Motor neuron (in vitro differentiated cells): ENCODE measurements around the gene RETREG2. TPM values are rescaled to one million over a fixed set of nuclear protein-coding genes. Genes with fewer than 3 reads are reported as not detected.

Experiments
- ATAC-seq, 8 experiments: fragments of 200-7000 bp; cut with Tn5 transposase; replicated peaks in 6 of 8; 2 replicates each; pipeline ENCODE4 v1.8.0; 2021; ENCODE audit warnings: mild to moderate bottlenecking in 8 of 8, moderate library complexity in 8 of 8
- H3K27ac ChIP-seq, 2 donors: fragments of 250-450 bp; sonication (Bioruptor Pico); 2 replicates each; pipeline ENCODE4 v1.9.0; 2021; ENCODE audit warnings: antibody characterized with exemption in 2 of 2, mild to moderate bottlenecking in 2 of 2, moderate library complexity in 1 of 2
- H3K4me1 ChIP-seq, 2 donors: fragments of 250-450 bp; sonication (Bioruptor Pico); replicated peaks in 1 of 2; 2 replicates each; pipeline ENCODE4 v1.6.1; 2021; ENCODE audit warnings: antibody characterized with exemption in 2 of 2, mild to moderate bottlenecking in 2 of 2, moderate library complexity in 1 of 2
- H3K4me3 ChIP-seq, 5 donors: fragments of 250-450 bp; sonication (Bioruptor Pico); 2 replicates each; pipeline ENCODE4 v1.9.0; 2021; ENCODE audit warnings: antibody characterized with exemption in 5 of 5, mild to moderate bottlenecking in 5 of 5, moderate library complexity in 4 of 5
- whole genome bisulfite sequencing, 10 experiments: fragments of 450-650 bp; shearing (Covaris generic); methylation state at CpG; one replicate each; pipeline ENCODE4 v1.0.0; 2022; 5-methylcytosine and 5-hydroxymethylcytosine counted together
- in situ Hi-C, 9 experiments: fragments of 400-800 bp; cut with MboI; loops; one replicate each; pipeline ENCODE4 v1.15.0; 2021; ENCODE audit warnings: low sequenced_read_pairs in 9 of 9, low pct_unique_long_range_greater_than_20kb in 2 of 9; ENCODE audit not compliant: unreplicated experiment in 9 of 9
- total RNA-seq, 8 experiments: library from RNA; unstranded; fragments of 300-600 nt; gene quantifications; 2 replicates each; pipeline versions ENCODE4 v1.2.3 to v1.2.4, GENCODE V29; 2022

The RETREG2 gene
- total RNA-seq, 8 experiments from 2014 or later, result 41.0 to 102 (median 69.0) TPM

DNA sequence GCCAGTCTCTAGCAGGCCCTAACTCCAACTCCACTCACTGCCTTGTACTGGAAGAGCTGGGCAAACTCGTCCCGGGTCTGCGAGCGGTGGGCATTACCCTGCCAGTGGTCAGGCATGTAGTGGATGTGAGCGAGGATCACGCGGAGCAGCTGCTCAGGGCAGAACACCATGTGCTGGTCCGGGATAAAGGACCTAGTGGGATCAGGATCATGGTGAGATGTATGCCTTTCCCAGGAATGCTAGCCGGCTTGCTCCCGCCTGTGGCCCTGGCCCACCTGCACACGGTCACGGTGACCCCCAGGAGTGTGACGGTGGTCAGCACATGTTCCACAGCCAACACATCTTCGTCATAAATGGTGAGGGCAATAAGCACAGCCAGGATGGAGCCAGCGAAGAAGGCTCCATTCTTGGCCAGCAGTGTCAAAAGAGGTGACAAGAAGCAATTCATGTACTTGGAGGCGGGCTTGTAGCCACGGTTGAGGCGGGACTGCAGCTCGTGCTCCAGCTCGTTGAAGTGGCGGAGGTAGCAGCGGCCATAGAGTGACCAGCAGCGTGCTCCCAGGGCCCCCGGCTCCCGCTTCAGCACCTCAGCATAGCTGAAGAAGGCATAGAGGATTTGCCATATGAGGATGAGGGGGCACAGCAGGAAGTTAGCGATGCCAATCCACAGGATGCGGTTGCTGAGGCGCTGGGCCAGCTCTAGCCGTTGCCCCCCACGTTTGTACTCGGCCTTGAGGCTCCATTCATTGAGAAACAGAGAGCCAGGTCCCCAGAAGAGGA, 45.9 kb downstream of the RETREG2 start:
- 81 to 100% (median 92%) methylated on average over 3 to 21 of the region's 31 CpGs; no CpG with 5 or more reads in 2 of the 10 experiments for WGBS, 10 experiments
- H3K4me1 ChIP-seq, result peaks cover 16% of the 10 kb centered on the region in 2 donors
- no peak overlapping the region for H3K27ac ChIP-seq
- in situ Hi-C loops, result no loop called here
- H3K4me3 ChIP-seq, result no peak overlapping the region
- no peak for ATAC-seq

GRCh38 chr2:219225350-219225749, 47.3 kb downstream of the RETREG2 start:
- H3K4me3 ChIP-seq, result no peak overlapping the region
- H3K4me1 ChIP-seq, result peaks cover 10 to 11% of the 10 kb centered on the region in 2 donors
- in situ Hi-C loops, result no loop called here
- H3K27ac ChIP-seq, result no peak overlapping the region
- no peak for ATAC-seq
- WGBS, 10 experiments, result 80 to 100% (median 98%) methylated on average over 1 to 3 of the region's 3 CpGs; no CpG with 5 or more reads in 2 of the 10 experiments

DNA sequence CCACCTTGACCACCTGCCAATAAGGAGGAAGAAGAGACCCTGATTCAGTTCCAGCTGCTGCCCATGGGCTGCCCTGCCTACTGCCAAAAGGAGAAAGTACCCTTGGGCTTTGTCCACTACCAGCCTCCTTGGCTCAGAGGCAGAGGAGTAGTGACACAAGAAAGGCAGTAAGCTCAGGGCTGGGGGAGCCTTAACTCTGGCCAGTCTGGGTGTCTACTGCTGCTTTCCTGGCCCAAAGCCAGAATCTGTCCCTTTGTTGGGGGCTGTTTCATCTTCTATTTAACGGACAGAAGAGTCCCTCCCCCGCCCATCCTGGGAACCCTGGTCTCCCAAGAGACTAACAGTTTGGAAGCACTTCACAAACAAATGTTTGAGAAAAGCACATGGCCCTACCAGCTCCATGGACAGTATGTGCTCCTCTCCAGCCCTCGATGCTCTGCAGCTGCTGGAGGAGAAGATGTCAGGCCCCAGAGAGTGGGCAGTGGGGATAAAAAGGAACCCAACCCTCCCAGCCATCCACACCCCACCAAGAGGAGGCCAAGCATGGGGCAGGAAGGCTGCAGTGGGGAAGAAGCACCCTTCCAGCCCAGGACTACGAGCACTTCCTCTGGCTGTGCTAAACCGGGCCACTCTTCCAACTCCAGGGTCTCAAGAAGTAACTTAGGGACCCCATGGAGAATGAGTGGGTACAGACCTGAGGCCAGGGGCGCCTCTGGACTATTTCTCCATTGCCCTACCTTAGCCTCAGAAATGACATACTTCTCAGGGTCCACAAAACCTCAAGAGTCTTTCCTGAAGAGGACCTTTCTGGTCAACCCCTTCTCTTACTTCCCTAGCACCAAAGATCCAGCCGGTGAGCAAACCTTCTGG, 50.2 kb downstream of the RETREG2 start:
- in situ Hi-C loops, result no loop called here
- peaks cover 17 to 18% of the 10 kb centered on the region in 2 donors for H3K4me1 ChIP-seq
- 0 to 100% (median 45%) methylated on average over 1 to 5 of the region's 7 CpGs; no CpG with 5 or more reads in 2 of the 10 experiments for WGBS, 10 experiments
- peak overlapping the region; percentile 55 to 90 (median 87) for H3K4me3 ChIP-seq
- no peak for ATAC-seq
- H3K27ac ChIP-seq, result peak overlapping the region; percentile 92 to 95

- ATAC-seq, result peak in 2 of 8 experiments; percentile 10 to 12
- Histone ChIP-seq H3K4me3 (peak overlapping the region; percentile 55 to 90 (median 87)), H3K4me1 (peaks cover 17 to 18% of the 10 kb centered on the region in 2 donors), H3K27ac (peak overlapping the region; percentile 92 to 95)
- in situ Hi-C loops, result no loop called here
- WGBS, 10 experiments, result 0 to 20% (median 0%) methylated on average over 1 to 4 of the region's 19 CpGs; no CpG with 5 or more reads in 6 of the 10 experiments
These were observed 50.8 kb downstream of the RETREG2 start for GRCh38 chr2:219228911-219229304.

- peaks cover 17 to 18% of the 10 kb centered on the region in 2 donors for H3K4me1 ChIP-seq
- WGBS, 10 experiments, result 0 to 7% (median 1%) methylated on average over 1 to 26 of the region's 80 CpGs; no CpG with 5 or more reads in 3 of the 10 experiments
- peak within 1 kb of the TSS; percentile 55 to 90 (median 87) for H3K4me3 ChIP-seq
- peak within 1 kb of the TSS; percentile 92 to 95 for H3K27ac ChIP-seq
- peak; percentile 93 to 98 (median 97) for ATAC-seq
- in situ Hi-C loops, result no loop called here
These were observed 51.4 kb downstream of the RETREG2 start, which contains the start of the genes ANKZF1 and ATG9A for GRCh38 chr2:219229305-219230058. Gene ANKZF1 (plus strand): TSS chr2:219229806. CDS start chr2:219230258, 452 bp downstream. Gene ATG9A (minus strand): TSS chr2:219229636. CDS start chr2:219228024, 1,612 bp downstream.

- Histone ChIP-seq H3K27ac (peak overlapping the region; percentile 62 to 68), H3K4me3 (peak overlapping the region; percentile 55 to 90 (median 87)), H3K4me1 (peaks cover 17 to 18% of the 10 kb centered on the region in 2 donors)
- in situ Hi-C loops, result no loop called here
- peak in 5 of 8 experiments; percentile 1 to 14 (median 6) for ATAC-seq
- WGBS, 10 experiments, result 0 to 10% (median 2%) methylated on average over 2 to 20 of the region's 24 CpGs; no CpG with 5 or more reads in 2 of the 10 experiments
These were observed 52.0 kb downstream of the RETREG2 start for GRCh38 chr2:219230059-219230540.

DNA sequence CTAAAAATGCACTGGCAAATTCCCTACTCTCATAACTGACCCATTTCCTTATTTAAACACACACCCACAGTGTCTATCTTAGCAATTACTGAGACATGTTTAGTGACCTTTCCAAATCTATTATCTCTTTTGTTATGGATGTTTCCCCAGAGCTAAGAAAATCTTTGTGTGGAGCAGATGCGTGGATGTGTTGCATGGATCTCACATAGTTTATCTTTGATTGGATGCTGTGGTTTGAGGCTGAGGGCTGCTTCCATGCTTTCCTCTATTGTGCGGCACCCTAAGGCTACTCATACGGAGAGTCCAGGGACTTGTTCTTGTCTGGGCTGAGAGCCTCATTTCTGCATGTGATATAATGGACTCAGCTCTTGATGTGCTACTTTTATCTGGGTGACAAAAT, 56.3 kb downstream of the RETREG2 start:
- H3K4me1 ChIP-seq, result peaks cover 6 to 8% of the 10 kb centered on the region in 2 donors
- in situ Hi-C loops, result no loop called here
- WGBS, 10 experiments, result 80 to 100% (median 88%) methylated on average over 1 to 3 of the region's 3 CpGs; no CpG with 5 or more reads in 4 of the 10 experiments
- H3K27ac ChIP-seq, result no peak overlapping the region
- no peak for ATAC-seq
- H3K4me3 ChIP-seq, result no peak overlapping the region

Other genes with a start within 250 kb of the RETREG2 start
- 1 to 10 TPM in 5 of 8 experiments, under 1 TPM in 3; 0.13 to 4.6 (median 1.5) TPM for gene CDK5R2, start 218.6 kb upstream of the RETREG2 start, total RNA-seq
- 1 to 10 TPM in 1 of 8 experiments, under 1 TPM in 3, not detected in 4; 0.08 to 4.6 (median 0.65) TPM for gene FEV, start 193.1 kb upstream of the RETREG2 start, total RNA-seq
- gene CRYBA2, start 184.9 kb upstream of the RETREG2 start, total RNA-seq, result 10 to 100 TPM in 1 of 8 experiments, under 1 TPM in 2, not detected in 5; 0.81 to 11.2 (median 0.87) TPM
- 1 to 10 TPM in 3 of 8 experiments, under 1 TPM in 5; 0.46 to 6.3 (median 0.66) TPM for gene CFAP65, start 136.8 kb upstream of the RETREG2 start, total RNA-seq
- under 1 TPM in 5 of 8 experiments, not detected in 3; 0.08 to 0.57 (median 0.46) TPM for gene IHH, start 117.4 kb upstream of the RETREG2 start, total RNA-seq
- 10 to 100 TPM in 6 of 8 experiments, 1 to 10 TPM in 2; 7.3 to 55.7 (median 15.5) TPM for gene NHEJ1, start 17.5 kb upstream of the RETREG2 start, total RNA-seq
- gene SLC23A3, start 8.2 kb upstream of the RETREG2 start, total RNA-seq, result 1 to 10 TPM in 3 of 8 experiments, under 1 TPM in 5; 0.13 to 3.4 (median 0.54) TPM
- gene CNPPD1, start 1.4 kb upstream of the RETREG2 start, total RNA-seq, result 10 to 100 TPM; 18.2 to 44.9 (median 37.5) TPM
- gene ZFAND2B, start 28.5 kb downstream of the RETREG2 start, total RNA-seq, result 10 to 100 TPM; 19.7 to 35.8 (median 25.7) TPM
- gene ABCB6, start 40.7 kb downstream of the RETREG2 start, total RNA-seq, result 100 to 1,000 TPM in 1 of 8 experiments, 10 to 100 TPM in 7; 14.2 to 122 (median 34.5) TPM
- 10 to 100 TPM; 21.5 to 50.5 (median 34.4) TPM for gene ATG9A, start 51.4 kb downstream of the RETREG2 start, total RNA-seq
- 10 to 100 TPM; 24.3 to 78.1 (median 48.1) TPM for gene ANKZF1, start 51.5 kb downstream of the RETREG2 start, total RNA-seq
- 10 to 100 TPM in 1 of 8 experiments, 1 to 10 TPM in 7; 5.6 to 30.7 (median 7.5) TPM for gene GLB1L, start 67.2 kb downstream of the RETREG2 start, total RNA-seq
- 10 to 100 TPM; 14.6 to 36.9 (median 23.7) TPM for gene STK16, start 67.2 kb downstream of the RETREG2 start, total RNA-seq
- under 1 TPM in 3 of 8 experiments, not detected in 5; 0.13 to 0.28 (median 0.14) TPM for gene TUBA4B, start 75.0 kb downstream of the RETREG2 start, total RNA-seq
- 10 to 100 TPM in 2 of 8 experiments, 1 to 10 TPM in 6; 2.3 to 23.4 (median 4.7) TPM for gene TUBA4A, start 75.6 kb downstream of the RETREG2 start, total RNA-seq
- gene DNAJB2, start 101.1 kb downstream of the RETREG2 start, total RNA-seq, result 100 to 1,000 TPM in 2 of 8 experiments, 10 to 100 TPM in 6; 25.2 to 131 (median 55.0) TPM
- gene PTPRN, start 131.1 kb downstream of the RETREG2 start, total RNA-seq, result 100 to 1,000 TPM in 1 of 8 experiments, 10 to 100 TPM in 4, 1 to 10 TPM in 1, under 1 TPM in 2; 0.92 to 159 (median 15.3) TPM
- 1 to 10 TPM in 1 of 8 experiments, not detected in 7; 1.1 TPM for gene RESP18, start 154.5 kb downstream of the RETREG2 start, total RNA-seq
- 10 to 100 TPM; 12.7 to 63.4 (median 27.9) TPM for gene DNPEP, start 209.6 kb downstream of the RETREG2 start, total RNA-seq
- gene DES, start 240.1 kb downstream of the RETREG2 start, total RNA-seq, result 1 to 10 TPM in 1 of 8 experiments, under 1 TPM in 5, not detected in 2; 0.33 to 1.0 (median 0.76) TPM